ENCODE data around the gene PSMA7. TPM values are rescaled to one million over a fixed set of nuclear protein-coding genes. Genes with fewer than 3 reads are reported as not detected.

PSMA7 gene
- total RNA-seq, 1 donor: 295 TPM

GRCh38 chr20:62104234-62104789 lies 38.9 kb downstream of the PSMA7 start:
- no peak for TF ChIP-seq CTCF (IDR thresholded peaks at IDR 0.05; ENCODE audit: insufficient read depth, low read depth, low read length)
- H3K4me3 ChIP-seq (ENCODE audit: low read depth, low read length): no peak overlapping the region
- no peak for DNase-seq (ENCODE audit: low read depth)

GRCh38 chr20:62103508-62104233 lies 39.5 kb downstream of the PSMA7 start:
- DNase-seq (ENCODE audit: low read depth): no peak
- TF ChIP-seq CTCF (IDR thresholded peaks at IDR 0.05; ENCODE audit: insufficient read depth, low read depth, low read length): no peak
- H3K4me3 ChIP-seq (ENCODE audit: low read depth, low read length): no peak overlapping the region

GRCh38 chr20:62101078-62101477 lies 42.1 kb downstream of the PSMA7 start:
- TF ChIP-seq CTCF (IDR thresholded peaks at IDR 0.05; ENCODE audit: insufficient read depth, low read depth, low read length): no peak
- H3K4me3 ChIP-seq (ENCODE audit: low read depth, low read length): no peak overlapping the region
- DNase-seq (ENCODE audit: low read depth): no peak

GRCh38 chr20:62097881-62098407 lies 45.2 kb downstream of the PSMA7 start:
- no peak for TF ChIP-seq CTCF (IDR thresholded peaks at IDR 0.05; ENCODE audit: insufficient read depth, low read depth, low read length)
- DNase-seq (ENCODE audit: low read depth): no peak
- no peak overlapping the region for H3K4me3 ChIP-seq (ENCODE audit: low read depth, low read length)

- no peak for DNase-seq (ENCODE audit: low read depth)
- H3K4me3 ChIP-seq (ENCODE audit: low read depth, low read length): no peak overlapping the region
- TF ChIP-seq CTCF (IDR thresholded peaks at IDR 0.05; ENCODE audit: insufficient read depth, low read depth, low read length): no peak
Measured at GRCh38 chr20:62096421-62097380, 46.5 kb downstream of the PSMA7 start.

GRCh38 chr20:62089393-62089792 lies 53.8 kb downstream of the PSMA7 start:
- TF ChIP-seq CTCF (IDR thresholded peaks at IDR 0.05; ENCODE audit: insufficient read depth, low read depth, low read length): no peak
- no peak overlapping the region for H3K4me3 ChIP-seq (ENCODE audit: low read depth, low read length)
- DNase-seq (ENCODE audit: low read depth): no peak
